ENCODE data around the gene TPT1.
"Not testable (repeated sequence)": the region's sequence is repeated elsewhere in the genome, so short reads cannot be mapped to it uniquely, and the experiment has no call there.

The TPT1 gene

DNA sequence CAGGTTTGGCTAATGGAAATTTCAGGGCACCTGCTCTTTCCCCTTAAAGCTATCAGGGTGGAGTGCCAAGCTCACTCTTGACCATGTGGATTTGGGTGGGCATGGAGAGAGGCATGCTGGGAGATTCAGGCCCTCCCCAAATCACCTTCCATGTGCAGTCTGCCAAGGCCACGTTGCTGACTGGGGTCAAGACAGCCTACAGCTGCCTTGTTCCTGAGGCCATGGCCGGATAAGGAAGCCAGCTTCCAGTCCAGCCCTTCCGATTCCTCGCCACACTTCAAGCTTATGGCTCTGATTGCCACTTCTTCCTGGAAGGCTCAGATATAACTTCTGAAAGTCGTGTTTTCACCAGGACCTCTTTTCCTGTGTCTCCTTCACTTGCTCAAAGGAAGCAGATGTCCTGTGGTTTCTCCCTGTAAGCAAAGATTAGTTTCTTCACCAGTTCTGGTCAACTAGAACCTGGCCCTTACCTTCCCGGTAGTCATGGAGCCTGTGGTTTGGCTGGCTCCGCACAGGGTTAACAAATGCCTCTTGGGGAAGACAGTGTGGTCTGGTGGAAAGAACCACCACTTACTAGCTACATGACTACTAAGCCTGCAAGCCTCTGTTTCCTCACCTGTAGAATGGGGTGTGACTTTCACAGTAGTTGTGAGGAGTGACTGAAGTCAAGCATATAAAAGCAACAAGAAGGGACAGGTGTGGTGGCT, 16.1 kb upstream of the TPT1 start:
- in situ Hi-C loops (cut with HindIII; ENCODE audit: low pct_unique_long_range_greater_than_20kb, low sequenced_read_pairs), result no loop called here
- TF ChIP-seq JUND (IDR thresholded peaks at IDR 0.05; ENCODE audit: low read depth), result no peak
- DNase-seq (ENCODE audit: low read depth in 1 of 2, low spot score in 1 of 2), result no peak

DNA sequence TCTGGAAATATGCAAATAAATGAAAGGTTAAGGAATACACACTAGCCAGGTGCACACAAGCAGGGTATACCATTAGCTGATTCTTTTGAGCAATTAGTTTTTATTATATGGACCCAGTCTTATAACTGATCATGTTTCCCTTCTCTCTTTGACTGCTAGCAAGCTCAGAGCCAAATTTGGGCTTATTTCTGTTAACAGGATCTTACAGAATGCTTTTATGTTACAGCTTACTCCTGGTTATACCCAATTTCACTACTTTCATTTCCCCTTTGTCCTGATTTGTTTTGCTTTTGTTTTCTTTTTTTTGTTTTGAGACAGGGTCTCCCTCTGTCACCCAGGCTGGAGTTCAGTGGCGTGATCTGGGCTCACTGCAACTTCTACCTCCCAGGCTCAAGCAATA, 12.9 kb upstream of the TPT1 start:
- in situ Hi-C loops (cut with HindIII; ENCODE audit: low pct_unique_long_range_greater_than_20kb, low sequenced_read_pairs), result no loop called here
- no peak for TF ChIP-seq JUND (IDR thresholded peaks at IDR 0.05; ENCODE audit: low read depth)
- DNase-seq (ENCODE audit: low read depth in 1 of 2, low spot score in 1 of 2), result no peak

DNA sequence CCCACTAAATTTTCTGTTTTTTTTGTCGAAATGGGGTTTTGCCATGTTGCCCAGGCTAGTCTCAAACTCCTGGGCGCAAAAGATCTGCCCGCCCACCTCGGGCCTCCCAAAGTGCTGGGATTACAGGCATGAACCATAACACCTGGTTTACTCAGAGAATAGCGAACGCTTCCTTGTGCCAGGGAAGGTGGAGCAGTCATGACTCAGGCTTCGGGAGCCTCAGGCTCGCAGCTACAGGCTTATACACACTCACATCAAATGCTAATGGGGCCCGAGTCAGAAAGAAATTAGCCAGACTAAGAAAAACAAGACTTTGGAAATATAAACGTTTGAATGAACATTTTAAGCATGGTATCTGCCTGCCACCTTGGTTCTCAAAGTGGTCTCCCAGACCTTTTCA, 11.0 kb upstream of the TPT1 start:
- in situ Hi-C loops (cut with HindIII; ENCODE audit: low pct_unique_long_range_greater_than_20kb, low sequenced_read_pairs), result no loop called here
- no peak for TF ChIP-seq JUND (IDR thresholded peaks at IDR 0.05; ENCODE audit: low read depth)
- no peak for DNase-seq (ENCODE audit: low read depth in 1 of 2, low spot score in 1 of 2)

DNA sequence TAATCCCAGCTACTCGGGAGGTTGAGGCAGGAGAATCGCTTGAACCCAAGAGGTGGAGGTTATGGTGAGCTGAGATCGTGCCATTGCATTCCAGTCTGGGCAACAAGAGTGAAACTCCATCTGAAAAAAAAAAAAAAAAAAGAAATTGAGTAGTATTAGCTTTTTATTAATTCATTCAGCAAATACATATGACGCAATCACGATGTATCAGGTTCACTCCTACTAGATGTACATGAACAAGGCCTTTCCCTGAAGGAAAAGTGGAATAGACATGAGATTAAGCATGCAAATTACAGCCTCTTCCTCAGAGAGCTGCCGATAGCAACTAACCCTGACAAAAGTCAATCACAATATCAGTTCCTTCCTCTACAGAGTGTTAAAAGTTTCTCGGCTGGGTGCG, 9.2 kb upstream of the TPT1 start:
- TF ChIP-seq JUND (IDR thresholded peaks at IDR 0.05; ENCODE audit: low read depth), result no peak
- no peak for DNase-seq (ENCODE audit: low read depth in 1 of 2, low spot score in 1 of 2)
- in situ Hi-C loops (cut with HindIII; ENCODE audit: low pct_unique_long_range_greater_than_20kb, low sequenced_read_pairs), result no loop called here

DNA sequence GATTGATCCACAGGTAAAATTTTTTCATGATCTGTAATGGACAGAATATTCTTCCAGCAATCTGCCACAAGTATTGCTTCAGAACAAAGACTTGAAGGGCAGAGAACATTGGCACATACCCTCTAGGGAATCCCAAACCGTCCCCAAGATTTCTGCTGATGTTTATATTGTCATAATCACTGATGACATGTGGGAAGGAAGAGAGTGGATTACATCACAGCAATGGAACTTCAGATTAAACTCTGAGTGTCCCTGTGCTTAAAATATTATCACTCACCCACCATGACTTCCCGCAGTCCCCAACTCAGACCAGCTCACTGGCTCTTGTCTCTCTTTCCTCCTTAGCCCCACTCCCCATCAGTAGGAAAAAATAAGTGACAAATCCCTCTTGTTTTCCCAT, 8.5 kb upstream of the TPT1 start:
- DNase-seq (ENCODE audit: low read depth in 1 of 2, low spot score in 1 of 2), result no peak
- in situ Hi-C loops (cut with HindIII; ENCODE audit: low pct_unique_long_range_greater_than_20kb, low sequenced_read_pairs), result no loop called here
- TF ChIP-seq JUND (IDR thresholded peaks at IDR 0.05; ENCODE audit: low read depth), result no peak

DNA sequence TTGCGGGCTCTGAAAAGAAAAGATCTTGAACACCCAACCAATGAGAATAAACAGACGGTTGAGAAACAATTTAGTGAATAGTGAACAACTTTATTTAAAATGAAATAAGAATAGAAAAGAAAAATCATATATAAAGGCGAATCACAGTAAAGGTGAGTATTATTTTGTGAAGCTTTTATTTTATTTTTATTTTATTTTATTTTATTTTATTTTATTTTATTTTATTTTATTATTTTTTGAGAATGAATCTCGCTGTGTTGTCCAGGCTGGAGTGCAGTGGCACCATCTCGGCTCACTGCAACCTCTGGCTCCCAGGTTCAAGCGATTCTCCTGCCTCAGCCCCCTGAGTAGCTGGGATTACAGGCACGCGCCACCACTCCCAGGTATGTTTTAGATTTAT, 3.1 kb upstream of the TPT1 start:
- in situ Hi-C loops (cut with HindIII; ENCODE audit: low pct_unique_long_range_greater_than_20kb, low sequenced_read_pairs), result not testable (repeated sequence)

DNA sequence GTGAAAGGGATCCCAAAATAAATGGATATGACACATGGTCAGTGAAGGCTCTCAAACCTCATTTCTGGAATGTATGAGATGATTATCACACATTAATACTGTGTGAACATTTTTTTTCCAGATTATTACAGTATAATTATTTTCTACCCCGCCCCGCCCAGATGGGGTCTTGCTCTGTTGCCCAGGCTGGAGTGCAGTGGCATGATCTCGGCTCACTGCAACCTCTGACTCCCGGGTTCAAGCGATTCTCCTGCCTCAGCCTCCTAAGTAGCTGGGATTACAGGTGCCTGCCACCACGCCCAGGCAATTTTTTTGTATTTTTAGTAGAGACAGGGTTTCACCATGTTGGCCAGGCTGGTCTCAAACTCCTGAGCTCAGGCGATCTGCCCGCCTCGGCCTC, 2.1 kb upstream of the TPT1 start:
- DNase-seq (ENCODE audit: low read depth in 1 of 2, low spot score in 1 of 2); in situ Hi-C loops (cut with HindIII; ENCODE audit: low pct_unique_long_range_greater_than_20kb, low sequenced_read_pairs): not testable (repeated sequence)

More for the DNA sequence above, 3.1 kb upstream of the TPT1 start:
- DNase-seq (ENCODE audit: low read depth in 1 of 2, low spot score in 1 of 2), result not testable (repeated sequence)

DNA sequence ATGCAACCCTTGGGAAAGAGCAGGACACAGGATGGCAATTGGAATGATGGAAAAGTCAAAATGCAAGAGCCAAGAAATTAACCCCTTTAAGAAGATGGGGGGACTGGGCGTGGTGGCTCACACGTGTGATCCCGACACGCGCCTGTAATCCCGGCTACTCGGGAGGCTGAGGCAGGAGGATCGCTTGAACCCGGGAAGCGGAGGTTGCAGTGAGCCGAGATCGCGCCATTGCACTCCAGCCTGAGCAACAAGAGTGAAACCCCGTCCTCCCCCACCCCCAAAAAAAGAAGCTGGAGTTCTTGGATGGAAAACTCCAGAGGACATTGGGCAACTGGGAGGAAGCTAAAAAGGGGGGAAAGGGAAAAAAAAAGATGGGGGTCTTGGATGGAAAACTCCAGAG, 1.7 kb upstream of the TPT1 start:
- DNase-seq (ENCODE audit: low read depth in 1 of 2, low spot score in 1 of 2); in situ Hi-C loops (cut with HindIII; ENCODE audit: low pct_unique_long_range_greater_than_20kb, low sequenced_read_pairs): not testable (repeated sequence)

DNA sequence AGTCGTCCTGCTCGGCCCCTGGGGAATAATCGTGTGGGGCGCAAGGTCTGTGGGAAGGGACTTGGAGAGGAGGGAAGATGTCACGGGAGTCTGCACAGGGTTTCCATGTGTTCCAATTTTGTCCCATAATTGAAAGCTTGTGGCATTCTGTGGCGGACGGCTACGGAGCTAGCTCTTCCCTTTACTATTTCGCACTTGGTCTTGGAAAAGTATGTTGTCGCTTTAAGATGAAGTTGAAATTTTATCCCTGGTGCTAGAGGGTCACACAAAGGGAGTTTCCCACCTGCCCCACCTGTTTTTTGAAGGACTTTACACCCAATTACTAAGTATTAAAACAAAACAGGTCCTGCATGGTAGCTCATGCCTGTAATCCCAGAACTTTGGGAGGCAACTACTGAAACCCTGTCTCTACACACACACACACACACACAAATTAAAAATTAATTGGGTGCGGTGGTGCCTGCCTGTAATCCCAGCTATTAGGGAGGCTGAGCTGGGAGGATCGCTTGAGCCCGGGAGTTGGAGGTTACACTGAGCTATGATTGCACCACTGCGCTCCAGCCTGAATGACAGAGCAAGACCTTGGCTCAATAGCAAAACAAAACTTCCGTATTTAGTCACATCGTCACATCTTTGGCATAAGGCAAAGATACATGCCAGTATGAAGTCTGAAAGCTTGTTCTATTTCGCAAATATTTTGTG, 967 bp upstream of the TPT1 start:
- DNase-seq (ENCODE audit: low read depth in 1 of 2, low spot score in 1 of 2), result peak; percentile 10 to 51
- no peak for TF ChIP-seq JUND (IDR thresholded peaks at IDR 0.05; ENCODE audit: low read depth)
- in situ Hi-C loops (cut with HindIII; ENCODE audit: low pct_unique_long_range_greater_than_20kb, low sequenced_read_pairs), result no loop called here

DNA sequence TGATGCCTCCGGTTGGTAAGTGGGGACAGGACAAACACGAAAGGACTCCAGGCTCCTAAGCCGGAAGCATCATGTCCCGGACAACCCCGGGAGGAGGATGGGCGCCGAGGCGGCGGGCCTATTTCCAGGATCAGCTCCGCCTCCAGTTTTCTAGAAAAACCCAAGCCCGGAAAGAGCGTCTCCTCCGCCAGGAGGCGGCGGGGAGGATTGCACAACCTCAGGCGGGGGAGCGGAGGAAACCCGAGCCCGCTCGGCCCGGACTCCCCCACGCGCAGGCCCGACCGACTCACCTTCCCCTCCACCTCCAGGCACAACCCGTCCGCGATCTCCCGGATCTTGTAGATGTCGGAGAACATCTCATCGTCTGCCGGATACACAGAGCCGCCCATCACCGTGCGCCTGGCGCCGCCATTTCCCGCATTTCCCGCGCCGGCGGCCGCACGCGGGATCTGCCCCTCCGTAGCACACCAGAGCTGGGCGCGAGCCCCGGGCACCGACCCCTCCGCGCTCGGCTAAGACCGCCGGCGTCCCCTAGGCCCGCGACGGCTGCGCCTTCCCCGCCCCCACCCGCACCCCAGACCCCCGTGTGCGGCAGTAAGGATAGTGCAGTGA, 455 bp downstream of the TPT1 start:
- TF ChIP-seq JUND (IDR thresholded peaks at IDR 0.05; ENCODE audit: low read depth), result no peak
- DNase-seq (ENCODE audit: low read depth in 1 of 2, low spot score in 1 of 2), result peak; percentile 25 to 89
- in situ Hi-C loops (cut with HindIII; ENCODE audit: low pct_unique_long_range_greater_than_20kb, low sequenced_read_pairs), result no loop called here

DNA sequence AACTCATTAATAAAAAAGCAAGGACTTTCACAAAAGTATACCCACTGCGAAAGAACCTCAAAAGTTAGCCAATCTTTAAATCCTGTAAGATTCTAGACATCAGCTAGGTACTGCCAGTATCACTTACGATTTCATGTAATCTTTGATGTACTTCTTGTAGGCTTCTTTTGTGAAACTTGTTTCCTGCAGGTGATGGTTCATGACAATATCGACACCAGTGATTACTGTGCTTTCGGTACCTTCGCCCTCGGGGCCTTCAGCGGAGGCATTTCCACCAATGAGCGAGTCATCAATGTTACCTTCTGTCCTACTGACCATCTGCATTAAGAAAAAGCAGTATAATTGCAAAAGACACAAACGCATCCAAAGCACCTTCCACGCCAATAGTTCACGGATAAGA, 1.1 kb downstream of the TPT1 start:
- TF ChIP-seq JUND (IDR thresholded peaks at IDR 0.05; ENCODE audit: low read depth), result no peak
- in situ Hi-C loops (cut with HindIII; ENCODE audit: low pct_unique_long_range_greater_than_20kb, low sequenced_read_pairs), result no loop called here
- DNase-seq (ENCODE audit: low read depth in 1 of 2, low spot score in 1 of 2), result no peak

DNA sequence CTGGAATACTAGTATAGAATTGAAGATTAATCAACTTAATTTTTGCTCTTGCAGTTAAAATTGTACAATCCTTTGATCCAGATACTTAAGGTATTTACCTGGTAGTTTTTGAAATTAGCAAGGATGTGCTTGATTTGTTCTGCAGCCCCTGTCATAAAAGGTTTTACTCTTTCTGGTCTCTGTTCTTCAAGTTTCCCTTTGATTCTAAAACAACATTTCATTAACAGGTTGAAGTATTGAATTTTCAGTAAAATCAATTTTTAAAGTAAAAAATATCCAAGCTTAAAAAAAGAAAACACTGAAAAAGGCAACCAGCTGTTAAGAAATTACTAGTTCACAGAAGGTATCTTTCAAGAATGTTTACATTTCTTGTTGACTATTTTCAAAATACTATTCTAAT, 1.6 kb downstream of the TPT1 start:
- TF ChIP-seq JUND (IDR thresholded peaks at IDR 0.05; ENCODE audit: low read depth), result no peak
- in situ Hi-C loops (cut with HindIII; ENCODE audit: low pct_unique_long_range_greater_than_20kb, low sequenced_read_pairs), result no loop called here
- DNase-seq (ENCODE audit: low read depth in 1 of 2, low spot score in 1 of 2), result no peak

DNA sequence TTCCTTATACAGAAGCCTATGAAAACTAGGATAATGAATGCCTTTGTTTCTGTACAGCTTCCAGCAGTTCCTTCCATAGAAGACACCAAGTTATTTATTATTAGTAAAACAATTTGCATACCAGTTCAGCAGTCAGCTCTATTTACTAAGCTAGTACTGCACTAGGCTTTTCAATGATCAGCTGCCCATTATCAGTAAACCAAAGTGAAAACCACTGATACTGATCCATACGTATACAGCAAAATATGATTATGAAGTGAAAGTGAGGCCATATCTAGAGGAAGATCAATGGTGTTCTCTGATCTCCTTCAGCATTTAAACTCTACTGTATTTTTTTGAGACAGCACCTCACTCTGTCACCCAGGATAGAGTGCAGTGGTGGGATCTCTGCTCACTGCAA, 3.2 kb downstream of the TPT1 start:
- in situ Hi-C loops (cut with HindIII; ENCODE audit: low pct_unique_long_range_greater_than_20kb, low sequenced_read_pairs), result no loop called here
- TF ChIP-seq JUND (IDR thresholded peaks at IDR 0.05; ENCODE audit: low read depth), result no peak
- no peak for DNase-seq (ENCODE audit: low read depth in 1 of 2, low spot score in 1 of 2)

Measured in T47D (cell line).